Measurements from ENCODE around the gene NCR3LG1. TPM values are rescaled to one million over a fixed set of nuclear protein-coding genes. Genes with fewer than 3 reads are reported as not detected.
"Not testable (repeated sequence)": the region's sequence is repeated elsewhere in the genome, so short reads cannot be mapped to it uniquely, and the experiment has no call there.

Gene NCR3LG1
- total RNA-seq, 6 donors from 2014 or later = 3.6 to 7.6 (median 4.5) TPM

DNA sequence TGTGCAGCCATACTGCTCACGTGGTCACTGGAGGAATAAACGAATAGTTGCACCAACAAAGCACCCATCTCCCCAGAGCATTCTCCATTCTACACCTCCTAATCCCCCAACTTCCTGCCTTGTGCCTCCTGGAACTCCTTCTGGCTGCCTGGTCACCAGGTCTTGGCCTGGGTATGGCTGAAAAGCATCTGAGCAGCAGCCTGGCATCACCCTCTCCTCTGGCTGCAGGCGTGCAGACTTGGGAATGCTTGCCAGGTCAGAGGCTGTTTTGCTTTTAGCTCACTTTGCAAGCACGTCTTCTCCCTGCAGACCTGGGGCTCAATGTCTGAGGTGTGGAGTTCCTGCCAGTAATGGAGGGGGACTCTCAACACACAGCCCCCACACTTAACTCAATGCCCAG is 70.2 kb downstream of the NCR3LG1 start:
- Histone ChIP-seq H3K9me3 (no peaks in the 10 kb centered on the region), H3K27me3 (no peaks in the 10 kb centered on the region), H3K4me1 (no peaks in the 10 kb centered on the region), H3K36me3 (no peaks in the 10 kb centered on the region), H3K27ac (no peak overlapping the region), H3K4me3 (no peak overlapping the region)
- ATAC-seq (ENCODE audit: low FRiP score in 2 of 2) (no peak), DNase-seq (no peak)
- 55 to 67% methylated on average over 2 to 4 of the region's 4 CpGs for WGBS, 2 donors
- no peak for TF ChIP-seq EP300 (IDR thresholded peaks at IDR 0.05)
- TF ChIP-seq, protein P1, sequence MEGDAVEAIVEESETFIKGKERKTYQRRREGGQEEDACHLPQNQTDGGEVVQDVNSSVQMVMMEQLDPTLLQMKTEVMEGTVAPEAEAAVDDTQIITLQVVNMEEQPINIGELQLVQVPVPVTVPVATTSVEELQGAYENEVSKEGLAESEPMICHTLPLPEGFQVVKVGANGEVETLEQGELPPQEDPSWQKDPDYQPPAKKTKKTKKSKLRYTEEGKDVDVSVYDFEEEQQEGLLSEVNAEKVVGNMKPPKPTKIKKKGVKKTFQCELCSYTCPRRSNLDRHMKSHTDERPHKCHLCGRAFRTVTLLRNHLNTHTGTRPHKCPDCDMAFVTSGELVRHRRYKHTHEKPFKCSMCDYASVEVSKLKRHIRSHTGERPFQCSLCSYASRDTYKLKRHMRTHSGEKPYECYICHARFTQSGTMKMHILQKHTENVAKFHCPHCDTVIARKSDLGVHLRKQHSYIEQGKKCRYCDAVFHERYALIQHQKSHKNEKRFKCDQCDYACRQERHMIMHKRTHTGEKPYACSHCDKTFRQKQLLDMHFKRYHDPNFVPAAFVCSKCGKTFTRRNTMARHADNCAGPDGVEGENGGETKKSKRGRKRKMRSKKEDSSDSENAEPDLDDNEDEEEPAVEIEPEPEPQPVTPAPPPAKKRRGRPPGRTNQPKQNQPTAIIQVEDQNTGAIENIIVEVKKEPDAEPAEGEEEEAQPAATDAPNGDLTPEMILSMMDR (IDR thresholded peaks at IDR 0.05) = no peak
- no peak for TF ChIP-seq POLR2A (IDR thresholded peaks at IDR 0.05)
- TF ChIP-seq POLR2AphosphoS5 (IDR thresholded peaks at IDR 0.05) = no peak

DNA sequence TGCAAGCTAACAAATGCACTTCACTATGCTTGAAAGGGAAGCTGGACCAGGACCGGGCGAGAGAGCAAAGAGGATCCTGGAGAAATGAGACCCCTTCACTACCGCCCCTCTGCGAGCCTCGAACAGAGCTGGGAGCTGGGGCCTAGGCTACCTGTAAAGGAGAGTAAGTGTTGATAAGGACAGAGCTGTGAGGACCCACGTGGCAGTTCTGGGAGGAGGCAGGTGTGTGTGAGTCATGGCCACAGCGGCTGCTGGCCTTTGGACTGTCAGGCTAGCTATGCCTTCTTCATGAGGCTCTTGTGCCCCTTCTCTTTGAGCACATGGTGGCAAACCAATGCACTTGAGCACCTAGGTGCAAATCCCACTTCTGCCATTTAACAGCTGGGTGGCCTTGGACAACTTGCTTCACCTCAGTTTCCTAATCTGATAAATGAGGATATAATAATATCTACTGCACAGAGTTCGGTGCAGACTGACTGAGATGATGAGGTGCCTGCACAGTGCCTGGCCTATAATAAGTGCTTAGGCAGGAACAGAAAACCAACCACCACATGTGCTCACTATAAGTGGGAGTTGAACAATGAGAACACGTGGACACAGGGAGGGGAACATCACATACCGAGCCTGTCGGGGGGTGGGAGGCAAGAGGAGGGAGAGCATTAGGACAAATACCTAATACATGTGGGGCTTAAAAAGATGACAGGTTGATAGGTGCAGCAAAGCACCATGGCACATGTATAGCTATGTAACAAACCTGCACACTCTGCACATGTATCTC is 72.1 kb downstream of the NCR3LG1 start:
- peak in 1 of 2 donors; percentile 25 for ATAC-seq (ENCODE audit: low FRiP score in 2 of 2)
- no peaks in the 10 kb centered on the region for H3K27me3 ChIP-seq
- 80% methylated on average over 11 of the region's 11 CpGs for WGBS, 2 donors

DNA sequence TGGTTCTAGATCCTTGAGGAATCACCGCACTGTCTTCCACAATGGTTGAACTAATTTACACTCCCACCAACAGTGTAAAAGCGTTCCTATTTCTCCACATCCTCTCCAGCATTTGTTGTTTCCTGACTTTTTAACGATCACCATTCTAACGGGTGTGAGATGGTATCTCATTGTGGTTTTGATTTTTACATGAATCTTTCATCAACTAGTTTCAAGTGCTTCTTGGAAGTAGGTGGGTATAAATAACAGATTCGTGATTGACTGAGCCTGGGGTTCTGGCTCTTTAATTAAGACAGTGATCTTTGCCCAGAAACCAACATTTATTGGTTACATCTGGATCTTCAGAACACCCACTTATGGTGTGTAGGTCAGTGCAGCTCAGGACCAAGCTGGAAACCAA is 74.6 kb downstream of the NCR3LG1 start:
- H3K36me3 ChIP-seq; H3K4me3 ChIP-seq; H3K27ac ChIP-seq; DNase-seq; ATAC-seq (ENCODE audit: low FRiP score in 2 of 2); H3K27me3 ChIP-seq; H3K9me3 ChIP-seq; H3K4me1 ChIP-seq: not testable (repeated sequence)
- WGBS, 2 donors = 48 to 50% methylated on average over 5 of the region's 5 CpGs

More for the DNA sequence above, 72.1 kb downstream of the NCR3LG1 start:
- H3K4me1 ChIP-seq = no peaks in the 10 kb centered on the region
- TF ChIP-seq POLR2AphosphoS5 (IDR thresholded peaks at IDR 0.05) = no peak
- H3K36me3 ChIP-seq = no peaks in the 10 kb centered on the region
- no peak overlapping the region for H3K4me3 ChIP-seq
- H3K27ac ChIP-seq = no peak overlapping the region
- no peak for DNase-seq
- no peaks in the 10 kb centered on the region for H3K9me3 ChIP-seq

Other genes starting within 250 kb of the NCR3LG1 start
- 10 to 100 TPM; 41.0 to 90.2 (median 72.9) TPM for gene PIK3C2A, start 143.8 kb upstream of the NCR3LG1 start, total RNA-seq
- gene NUCB2, start 75.1 kb upstream of the NCR3LG1 start, total RNA-seq = 100 to 1,000 TPM in 1 of 6 donors, 10 to 100 TPM in 5; 24.0 to 167 (median 42.5) TPM
- 1 to 10 TPM; 2.6 to 9.5 (median 5.7) TPM for gene KCNJ11, start 36.9 kb downstream of the NCR3LG1 start, total RNA-seq
- 10 to 100 TPM in 3 of 6 donors, 1 to 10 TPM in 3; 1.7 to 62.7 (median 12.5) TPM for gene ABCC8, start 125.0 kb downstream of the NCR3LG1 start, total RNA-seq
- gene USH1C, start 192.6 kb downstream of the NCR3LG1 start, total RNA-seq = 1 to 10 TPM in 2 of 6 donors, under 1 TPM in 1, not detected in 3; 0.20 to 2.5 (median 1.2) TPM
- not detected for gene OTOG, start 195.5 kb downstream of the NCR3LG1 start, total RNA-seq